Urinary bladder (tissue), 4 donors: ENCODE results near the gene B4GALT5. TPM values are rescaled to one million over a fixed set of nuclear protein-coding genes. Genes with fewer than 3 reads are reported as not detected.
"Not testable (repeated sequence)": the region's sequence is repeated elsewhere in the genome, so short reads cannot be mapped to it uniquely, and the experiment has no call there.

Source experiments
- DNase-seq: peaks from one replicate; pipeline ENCODE4 v3.0.0-alpha.2; 2015; ENCODE audit errors: extremely low spot score
- H3K27ac ChIP-seq: one replicate; pipeline ENCODE4 v1.5.1; 2013; ENCODE audit warnings: low read depth, mild to moderate bottlenecking, moderate library complexity
- H3K36me3 ChIP-seq: one replicate; pipeline ENCODE4 v1.6.1; 2013; ENCODE audit warnings: mild to moderate bottlenecking, moderate library complexity; ENCODE audit not compliant: insufficient read depth
- H3K4me1 ChIP-seq: one replicate; pipeline ENCODE4 v1.6.1; 2013; ENCODE audit warnings: mild to moderate bottlenecking, moderate library complexity; ENCODE audit not compliant: insufficient read depth
- H3K4me3 ChIP-seq: one replicate; pipeline ENCODE4 v1.5.1; 2013; ENCODE audit warnings: low read depth, low read length
- WGBS: extraction: QIAGEN DNeasy Blood & Tissue Kit; methylation state at CpG from one replicate; pipeline ENCODE4 v1.1.7; 2013; 5-methylcytosine and 5-hydroxymethylcytosine counted together
- polyA plus RNA-seq: library from polyadenylated mRNA; stranded (reverse); fragments of 200-250 nt; gene quantifications from one replicate; pipeline ENCODE4 v1.2.3, GENCODE V29; 2013
- total RNA-seq: library from RNA; depleted of rRNA; stranded (reverse); fragments of >200 nt; gene quantifications from one replicate; pipeline ENCODE4 v1.2.3, GENCODE V29; 2014
- donor health status: healthy with polysubstance abuse.
- donor health status: healthy.

The B4GALT5 gene
- total RNA-seq (19.5 TPM), polyA plus RNA-seq (46.4 TPM)

- Histone ChIP-seq H3K36me3 (no peaks in the 10 kb centered on the region), H3K27ac (peak within 1 kb of the TSS; percentile 94), H3K4me3 (peak within 1 kb of the TSS; percentile 57), H3K4me1 (no peaks in the 10 kb centered on the region)
- DNase-seq = no peak
- WGBS = 3% methylated on average over 70 of the region's 70 CpGs
Observed at GRCh38 chr20:49713753-49714712, at the start of gene B4GALT5. B4GALT5 (minus strand) TSS chr20:49713878; CDS start chr20:49713690, 188 bp downstream.

- Histone ChIP-seq H3K4me3 (no peak overlapping the region), H3K4me1 (peaks cover 2% of the 10 kb centered on the region), H3K27ac (no peak overlapping the region), H3K36me3 (no peaks in the 10 kb centered on the region)
- DNase-seq = no peak
- 86% methylated on average over 12 of the region's 12 CpGs for WGBS
Observed at GRCh38 chr20:49762940-49763766, 49.5 kb upstream of the B4GALT5 start.

GRCh38 chr20:49761888-49762287 lies 48.2 kb upstream of the B4GALT5 start:
- not testable (repeated sequence) for DNase-seq, H3K36me3 ChIP-seq, H3K4me3 ChIP-seq, H3K27ac ChIP-seq, H3K4me1 ChIP-seq
- WGBS = 91% methylated on average over 7 of the region's 7 CpGs

- Histone ChIP-seq H3K4me1 (no peaks in the 10 kb centered on the region), H3K27ac (no peak overlapping the region), H3K36me3 (no peaks in the 10 kb centered on the region), H3K4me3 (no peak overlapping the region)
- DNase-seq = no peak
- 80% methylated on average over 7 of the region's 7 CpGs for WGBS
Observed at GRCh38 chr20:49759266-49759950, 45.7 kb upstream of the B4GALT5 start.

DNA sequence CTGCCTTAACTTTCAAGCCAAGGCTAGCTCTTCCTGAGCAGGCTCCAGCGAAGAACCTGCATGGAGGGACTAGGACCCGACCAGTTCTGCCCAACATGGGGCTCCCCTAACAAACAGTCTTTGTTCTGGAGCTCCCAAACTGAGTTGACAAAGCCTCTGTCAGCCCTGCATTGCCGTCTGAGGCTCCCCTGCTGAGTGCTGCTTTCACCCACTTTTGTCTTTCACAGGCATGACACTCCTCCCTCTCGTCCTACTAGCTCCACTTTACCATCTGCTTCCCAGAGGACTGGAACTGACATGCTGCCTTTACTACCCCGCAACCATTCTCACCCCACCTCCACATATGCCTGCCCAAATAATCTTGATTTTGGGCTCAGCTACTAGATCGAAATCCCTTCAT lies 45.1 kb upstream of the B4GALT5 start:
- WGBS = 73% methylated on average over 6 of the region's 6 CpGs
- Histone ChIP-seq H3K4me3 (no peak overlapping the region), H3K36me3 (no peaks in the 10 kb centered on the region), H3K4me1 (no peaks in the 10 kb centered on the region), H3K27ac (no peak overlapping the region)
- DNase-seq = no peak

GRCh38 chr20:49757597-49757996 lies 43.9 kb upstream of the B4GALT5 start:
- WGBS = 92% methylated on average over 4 of the region's 4 CpGs
- Histone ChIP-seq H3K4me3 (no peak overlapping the region), H3K36me3 (no peaks in the 10 kb centered on the region), H3K27ac (no peak overlapping the region), H3K4me1 (no peaks in the 10 kb centered on the region)
- DNase-seq = no peak

- Histone ChIP-seq H3K27ac (no peak overlapping the region), H3K4me3 (no peak overlapping the region), H3K4me1 (no peaks in the 10 kb centered on the region), H3K36me3 (no peaks in the 10 kb centered on the region)
- no peak for DNase-seq
- 78% methylated on average over 2 of the region's 2 CpGs for WGBS
Observed at GRCh38 chr20:49756241-49756640, 42.6 kb upstream of the B4GALT5 start.

GRCh38 chr20:49754596-49754995 lies 40.9 kb upstream of the B4GALT5 start:
- Histone ChIP-seq H3K36me3 (no peaks in the 10 kb centered on the region), H3K4me1 (no peaks in the 10 kb centered on the region), H3K4me3 (no peak overlapping the region), H3K27ac (no peak overlapping the region)
- WGBS = 93% methylated on average over 5 of the region's 5 CpGs
- DNase-seq = no peak

- no peak for DNase-seq
- 63% methylated on average over 2 of the region's 2 CpGs for WGBS
- H3K4me3 ChIP-seq = no peak overlapping the region
- H3K4me1 ChIP-seq = no peaks in the 10 kb centered on the region
- H3K36me3 ChIP-seq = no peaks in the 10 kb centered on the region
- no peak overlapping the region for H3K27ac ChIP-seq
Observed at GRCh38 chr20:49753133-49753532, 39.5 kb upstream of the B4GALT5 start.

GRCh38 chr20:49752201-49752903 lies 38.7 kb upstream of the B4GALT5 start:
- Histone ChIP-seq H3K36me3 (no peaks in the 10 kb centered on the region), H3K4me1 (no peaks in the 10 kb centered on the region), H3K27ac (no peak overlapping the region), H3K4me3 (no peak overlapping the region)
- WGBS = 72% methylated on average over 5 of the region's 5 CpGs
- DNase-seq = no peak

GRCh38 chr20:49751397-49751736 lies 37.7 kb upstream of the B4GALT5 start:
- H3K4me3 ChIP-seq = no peak overlapping the region
- DNase-seq = no peak
- H3K36me3 ChIP-seq = no peaks in the 10 kb centered on the region
- no peaks in the 10 kb centered on the region for H3K4me1 ChIP-seq
- no peak overlapping the region for H3K27ac ChIP-seq
- 46% methylated on average over 3 of the region's 3 CpGs for WGBS

GRCh38 chr20:49750611-49751396 lies 37.1 kb upstream of the B4GALT5 start:
- WGBS = 78% methylated on average over 12 of the region's 12 CpGs
- no peak for DNase-seq
- H3K27ac ChIP-seq = no peak overlapping the region
- H3K36me3 ChIP-seq = no peaks in the 10 kb centered on the region
- no peak overlapping the region for H3K4me3 ChIP-seq
- no peaks in the 10 kb centered on the region for H3K4me1 ChIP-seq
